Activated CD4-positive, alpha-beta memory T cell treated with anti-CD3 and anti-CD28 coated beads, Interleukin-2, amount 10 ng/mL, durations not matched to agents 7 days and 5 days (primary cell): ENCODE results near the gene CCDC88C. TPM values are rescaled to one million over a fixed set of nuclear protein-coding genes. Genes with fewer than 3 reads are reported as not detected.

Source experiments
- CTCF ChIA-PET: fragments of 350-600 bp; sonication (Branson Sonifier 250); formaldehyde crosslinking; loops from one replicate; lab custom pipeline; 2021; ENCODE audit warnings: antibody characterized with exemption, inconsistent platforms; lab: Charles Lee
- POLR2A ChIA-PET: fragments of 350-600 bp; sonication (Branson Sonifier 250); formaldehyde crosslinking; loops from one replicate; lab custom pipeline; 2021; ENCODE audit warnings: antibody characterized with exemption; lab: Charles Lee
- DNase-seq: peaks from one replicate; pipeline ENCODE4 v3.0.0-alpha.2; 2020
- H3K27ac Mint-ChIP-seq: one replicate; pipeline ENCODE4 v1.8.0; 2021; ENCODE audit warnings: mild to moderate bottlenecking, mixed read lengths
- H3K27me3 Mint-ChIP-seq: one replicate; pipeline ENCODE4 v1.8.0; 2021; ENCODE audit warnings: mixed read lengths
- H3K36me3 Mint-ChIP-seq: one replicate; pipeline ENCODE4 v1.8.0; 2021; ENCODE audit warnings: low read depth, mixed read lengths
- H3K4me1 Mint-ChIP-seq: one replicate; pipeline ENCODE4 v1.8.0; 2021; ENCODE audit warnings: mixed read lengths
- H3K4me3 Mint-ChIP-seq: one replicate; pipeline ENCODE4 v1.8.0; 2021; ENCODE audit warnings: mild to moderate bottlenecking, mixed read lengths
- H3K9me3 Mint-ChIP-seq: one replicate; pipeline ENCODE4 v1.8.0; 2021; ENCODE audit warnings: mixed read lengths
- total RNA-seq, 2 experiments: library from RNA; stranded (reverse); gene quantifications; one replicate each; pipeline ENCODE4 v1.2.3, GENCODE V29; 2021

CCDC88C gene
- total RNA-seq, 2 experiments from 2014 or later = 168 to 175 TPM

- Mint-ChIP-seq H3K27me3 (no peaks in the 10 kb centered on the region), H3K4me1 (peaks cover 50% of the 10 kb centered on the region), H3K9me3 (no peaks in the 10 kb centered on the region), H3K36me3 (peaks cover 95% of the 10 kb centered on the region), H3K4me3 (no peak overlapping the region), H3K27ac (peak overlapping the region; percentile 82)
- DNase-seq = peak; percentile 77
- POLR2A ChIA-PET = interaction anchor here (1.1 to 1.8 kb wide), 2 partner anchors 10 kb away, joined by 3 to 4 read pairs; no protein-coding TSS in a partner anchor
- CTCF ChIA-PET = no interaction called here
Observed at GRCh38 chr14:91303091-91303923, 114.3 kb downstream of the CCDC88C start.

DNA sequence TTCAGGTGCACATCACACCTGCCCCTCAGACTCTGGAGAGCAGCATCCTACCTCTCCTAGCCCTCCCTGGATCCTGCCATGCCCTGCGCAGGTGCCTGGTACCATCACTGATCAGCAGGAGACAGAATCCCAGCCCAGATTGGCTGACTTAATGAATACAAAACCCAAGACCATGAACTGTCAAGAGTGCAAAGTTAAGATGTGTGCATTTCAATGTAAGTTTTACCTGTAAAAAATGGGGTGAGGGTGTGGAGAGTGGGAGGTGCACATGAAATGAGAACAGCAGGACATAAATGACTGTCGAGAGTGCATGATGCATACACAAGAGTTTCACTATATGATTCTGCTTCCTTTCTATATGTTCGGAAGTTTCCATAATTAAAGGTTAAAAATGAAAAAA is 115.2 kb downstream of the CCDC88C start:
- H3K4me1 Mint-ChIP-seq = peaks cover 48% of the 10 kb centered on the region
- H3K4me3 Mint-ChIP-seq = no peak overlapping the region

GRCh38 chr14:91300957-91301356 is 116.7 kb downstream of the CCDC88C start:
- Mint-ChIP-seq H3K27ac (peak overlapping the region; percentile 16), H3K27me3 (no peaks in the 10 kb centered on the region), H3K9me3 (no peaks in the 10 kb centered on the region), H3K36me3 (peaks cover 95% of the 10 kb centered on the region), H3K4me1 (peaks cover 44% of the 10 kb centered on the region), H3K4me3 (no peak overlapping the region)
- no peak for DNase-seq
- ChIA-PET CTCF (no interaction called here), POLR2A (no interaction called here)

More for the DNA sequence above, 115.2 kb downstream of the CCDC88C start:
- DNase-seq = no peak
- ChIA-PET CTCF (no interaction called here), POLR2A (interaction anchor here (1.1 kb wide), 1 partner anchor 9 kb away, joined by 3 read pairs; no protein-coding TSS in a partner anchor)
- no peaks in the 10 kb centered on the region for H3K9me3 Mint-ChIP-seq
- peaks cover 95% of the 10 kb centered on the region for H3K36me3 Mint-ChIP-seq
- no peaks in the 10 kb centered on the region for H3K27me3 Mint-ChIP-seq
- H3K27ac Mint-ChIP-seq = peak overlapping the region; percentile 82

DNA sequence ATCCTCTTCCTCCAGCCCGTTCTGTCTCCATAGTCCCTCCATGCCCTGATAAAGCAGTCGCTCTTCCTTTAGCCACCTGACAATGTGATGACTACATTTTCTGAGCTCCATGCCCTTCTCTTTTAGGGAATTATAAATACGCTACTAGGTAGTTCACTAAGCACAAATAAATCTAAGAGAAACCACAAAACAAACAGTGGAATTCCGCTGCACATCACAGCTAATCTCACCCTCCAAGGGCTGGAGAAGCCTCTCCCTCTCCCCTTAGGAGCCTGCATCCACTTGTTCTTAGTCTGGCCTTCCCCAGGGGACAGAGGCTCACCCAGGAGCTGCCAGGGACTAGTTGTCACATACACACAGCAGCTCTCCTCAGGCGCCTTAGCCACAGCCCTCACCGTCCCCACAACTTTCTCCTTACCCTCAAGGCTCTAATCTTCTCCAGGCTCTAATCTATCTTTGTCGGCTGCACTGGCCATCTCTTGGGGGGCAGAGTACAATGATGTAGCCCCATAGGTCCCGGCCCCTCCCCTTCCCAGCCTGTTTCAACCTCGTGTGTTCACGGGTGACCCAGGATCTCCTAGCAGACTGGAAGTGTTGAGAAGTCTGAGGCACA is 117.2 kb downstream of the CCDC88C start:
- CTCF ChIA-PET = no interaction called here
- peaks cover 41% of the 10 kb centered on the region for H3K4me1 Mint-ChIP-seq

DNA sequence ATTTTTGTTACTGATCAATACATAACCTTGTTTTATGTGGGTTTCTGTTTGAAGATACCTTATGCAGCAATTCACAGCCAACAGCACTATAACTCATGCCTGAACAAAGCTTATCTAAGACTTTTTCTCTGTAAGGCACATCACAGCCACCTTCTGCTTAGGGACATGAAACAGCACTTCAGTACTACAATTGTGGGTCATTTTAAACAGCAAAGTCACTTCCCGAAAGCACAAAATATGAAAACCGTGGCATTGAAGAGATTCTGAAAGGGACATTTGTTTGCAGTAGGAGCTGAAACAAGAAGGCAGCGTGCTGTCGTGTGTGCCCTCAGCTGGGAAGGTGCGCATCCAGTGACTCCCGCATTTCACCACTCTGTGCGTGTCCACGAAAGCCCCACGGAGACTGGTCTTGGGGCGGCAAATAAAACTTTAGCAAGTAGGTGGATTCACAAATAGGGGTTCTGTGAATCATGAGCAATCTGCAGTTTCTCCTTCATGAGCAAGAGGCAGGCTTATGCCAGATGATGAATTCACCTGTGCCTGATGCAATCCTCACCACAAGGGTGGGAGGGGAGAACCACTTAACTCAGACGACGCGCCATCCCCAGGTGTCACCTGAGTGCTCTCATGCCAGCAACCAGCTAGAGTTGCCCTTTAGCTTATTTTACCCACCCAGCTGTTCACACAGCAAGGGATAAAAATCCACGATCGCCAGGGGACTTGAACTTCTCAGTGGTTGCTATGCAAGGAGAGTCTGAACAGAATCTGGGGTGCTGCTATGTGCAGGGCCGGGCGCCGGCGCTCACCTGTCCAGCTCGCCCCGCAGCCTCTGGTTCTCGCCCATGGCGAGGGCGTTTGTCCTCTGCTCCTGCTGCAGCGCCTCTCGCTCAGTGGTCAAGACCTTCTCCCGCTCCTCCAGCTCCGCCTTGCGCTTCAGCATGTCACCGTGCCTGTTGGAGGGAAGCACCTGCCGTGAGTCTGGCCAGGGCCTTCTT is 118.2 kb downstream of the CCDC88C start:
- no peaks in the 10 kb centered on the region for H3K9me3 Mint-ChIP-seq
- CTCF ChIA-PET = no interaction called here
- no peak overlapping the region for H3K27ac Mint-ChIP-seq
- DNase-seq = no peak
- H3K36me3 Mint-ChIP-seq = peaks cover 92% of the 10 kb centered on the region
- no peaks in the 10 kb centered on the region for H3K27me3 Mint-ChIP-seq
- H3K4me1 Mint-ChIP-seq = peaks cover 34% of the 10 kb centered on the region
- no peak overlapping the region for H3K4me3 Mint-ChIP-seq
- POLR2A ChIA-PET = interaction anchor here (0.6 to 1.2 kb wide), 2 partner anchors 38 to 56 kb away, joined by 3 read pairs; no protein-coding TSS in a partner anchor

More for the DNA sequence above, 117.2 kb downstream of the CCDC88C start:
- Mint-ChIP-seq H3K9me3 (no peaks in the 10 kb centered on the region), H3K36me3 (peaks cover 95% of the 10 kb centered on the region), H3K27me3 (no peaks in the 10 kb centered on the region), H3K4me3 (no peak overlapping the region), H3K27ac (peak overlapping the region; percentile 31)
- POLR2A ChIA-PET = interaction anchor here (1.2 kb wide), 1 partner anchor 57 kb away, joined by 3 read pairs; no protein-coding TSS in a partner anchor
- DNase-seq = no peak

GRCh38 chr14:91298576-91298975 is 119.0 kb downstream of the CCDC88C start:
- H3K27ac Mint-ChIP-seq = no peak overlapping the region
- no peak overlapping the region for H3K4me3 Mint-ChIP-seq
- no peaks in the 10 kb centered on the region for H3K27me3 Mint-ChIP-seq
- ChIA-PET CTCF (no interaction called here), POLR2A (interaction anchor here (0.6 kb wide), 1 partner anchor 37 kb away, joined by 3 read pairs; no protein-coding TSS in a partner anchor)
- no peaks in the 10 kb centered on the region for H3K9me3 Mint-ChIP-seq
- H3K36me3 Mint-ChIP-seq = peaks cover 93% of the 10 kb centered on the region
- no peak for DNase-seq
- H3K4me1 Mint-ChIP-seq = peaks cover 30% of the 10 kb centered on the region

DNA sequence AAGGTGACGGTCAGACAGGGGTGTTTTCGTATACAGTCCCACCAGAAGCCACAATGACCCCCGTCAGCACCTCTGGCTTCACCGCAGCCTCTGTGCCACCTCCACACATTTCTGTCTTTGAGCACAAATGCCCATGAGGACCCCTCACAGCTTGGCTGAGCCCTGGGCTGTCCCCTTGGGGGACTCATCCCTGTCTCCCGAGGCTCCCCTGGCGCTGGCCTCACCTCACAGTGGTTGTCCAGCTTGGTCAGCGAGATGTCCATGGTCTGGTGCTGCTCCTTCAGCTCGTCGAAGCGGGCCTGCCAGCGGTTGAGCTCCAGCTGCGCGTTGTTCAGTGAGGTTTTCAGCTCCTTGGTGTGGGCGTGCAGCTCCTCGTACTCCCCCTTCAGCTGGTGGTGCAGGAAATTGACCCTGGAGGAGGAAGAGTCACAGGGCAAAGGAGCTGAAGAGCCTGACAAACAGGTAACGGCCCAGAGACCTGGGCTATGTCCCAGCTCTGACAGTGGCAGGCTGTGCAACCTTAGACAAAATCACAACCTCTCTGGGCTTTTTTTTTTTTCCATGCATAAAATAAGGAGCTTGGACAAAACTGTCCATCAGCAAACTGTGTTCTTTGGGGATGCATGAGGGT is 120.4 kb downstream of the CCDC88C start:
- H3K27me3 Mint-ChIP-seq = no peaks in the 10 kb centered on the region
- no peak overlapping the region for H3K27ac Mint-ChIP-seq

DNA sequence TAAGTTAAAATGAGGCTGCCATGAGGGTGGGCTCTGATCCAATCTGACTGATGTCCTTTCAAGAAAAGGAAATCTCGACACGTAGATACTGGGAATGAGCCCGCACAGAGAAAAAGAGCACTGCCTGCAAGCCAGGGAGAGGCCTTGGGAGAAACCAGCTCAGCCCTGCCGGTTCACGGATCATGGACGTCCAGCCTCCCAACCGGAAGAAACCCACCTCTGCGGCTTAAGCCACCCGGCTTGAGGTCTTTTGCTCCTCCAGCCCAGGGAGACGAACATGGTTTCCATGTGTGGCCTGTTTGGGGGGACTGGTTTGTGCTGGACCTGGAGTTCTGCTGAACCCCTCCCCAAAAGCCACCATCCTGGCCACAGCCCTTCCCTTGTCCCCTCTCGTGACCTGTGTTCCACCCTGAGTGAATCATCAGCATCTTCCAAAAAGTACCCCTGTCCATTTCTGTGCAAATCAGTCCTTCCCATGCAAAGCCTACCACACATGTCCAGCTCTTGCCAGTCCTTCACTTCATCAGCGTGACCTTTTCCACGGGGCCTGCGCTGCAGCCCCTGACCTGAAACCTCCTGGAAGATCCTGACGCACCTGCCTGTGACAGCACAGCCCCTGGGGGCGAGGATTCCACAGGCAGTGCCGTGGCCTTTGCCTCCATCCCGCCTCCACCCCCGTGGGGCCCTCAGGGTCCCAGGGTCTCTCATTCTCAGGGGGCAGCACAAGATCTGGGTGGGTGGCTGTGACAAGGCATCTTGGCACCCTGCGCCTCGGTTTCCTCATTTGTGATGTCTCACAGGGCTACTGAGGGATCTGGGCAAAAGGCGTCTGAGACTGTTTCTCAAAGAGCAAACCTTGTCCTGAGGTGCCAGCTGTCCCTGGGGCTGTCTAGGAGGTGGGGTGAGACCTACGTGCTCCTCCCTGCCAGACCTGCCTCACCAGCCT is 121.5 kb downstream of the CCDC88C start:
- Mint-ChIP-seq H3K9me3 (no peaks in the 10 kb centered on the region), H3K4me3 (no peak overlapping the region), H3K27me3 (no peaks in the 10 kb centered on the region), H3K4me1 (peaks cover 17% of the 10 kb centered on the region), H3K27ac (no peak overlapping the region), H3K36me3 (peaks cover 92% of the 10 kb centered on the region)
- DNase-seq = no peak
- CTCF ChIA-PET = no interaction called here
- POLR2A ChIA-PET = interaction anchor here (1.4 kb wide), 1 partner anchor 14 kb away, joined by 7 read pairs; no protein-coding TSS in a partner anchor

More for the DNA sequence above, 120.4 kb downstream of the CCDC88C start:
- Mint-ChIP-seq H3K4me1 (peaks cover 26% of the 10 kb centered on the region), H3K36me3 (peaks cover 93% of the 10 kb centered on the region), H3K4me3 (no peak overlapping the region), H3K9me3 (no peaks in the 10 kb centered on the region)
- POLR2A ChIA-PET = interaction anchor here (0.7 to 1.4 kb wide), 8 partner anchors 9 to 118 kb away, joined by 3 to 7 read pairs (median 3); no protein-coding TSS in a partner anchor
- no peak for DNase-seq
- CTCF ChIA-PET = interaction anchor here (1.0 kb wide), 1 partner anchor 121 kb away, joined by 3 read pairs; the partner anchor contains the start of gene CCDC88C

DNA sequence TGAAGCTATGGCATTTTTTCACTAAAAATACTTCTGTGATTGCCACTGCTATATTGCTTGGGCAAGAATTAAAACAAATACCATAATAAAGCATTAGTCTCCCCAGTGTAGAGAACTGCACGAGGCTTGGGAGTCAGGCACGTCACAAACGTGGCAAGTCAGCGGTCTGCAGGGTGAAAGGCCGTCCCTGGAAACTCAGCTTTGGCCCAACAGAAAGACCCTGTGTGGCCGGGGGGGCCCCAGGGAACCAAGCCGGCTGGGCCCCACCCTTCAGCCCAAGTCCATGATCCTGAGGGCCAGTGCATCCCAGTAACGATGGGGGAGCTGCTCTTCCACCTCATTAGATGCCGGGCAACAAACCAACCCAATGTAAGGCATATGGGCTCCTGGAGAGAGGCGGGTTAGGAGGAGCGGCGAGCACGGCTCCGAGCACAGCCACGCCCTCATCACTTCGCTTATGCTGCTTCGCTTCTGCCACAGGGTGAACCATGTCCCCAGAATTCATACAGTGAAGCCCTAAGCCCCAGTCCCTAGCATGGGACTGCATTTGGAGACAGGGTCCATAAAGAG is 122.3 kb downstream of the CCDC88C start:
- Mint-ChIP-seq H3K4me1 (peaks cover 12% of the 10 kb centered on the region), H3K4me3 (no peak overlapping the region), H3K9me3 (no peaks in the 10 kb centered on the region), H3K27ac (no peak overlapping the region), H3K36me3 (peaks cover 91% of the 10 kb centered on the region), H3K27me3 (no peaks in the 10 kb centered on the region)
- ChIA-PET CTCF (no interaction called here), POLR2A (no interaction called here)
- DNase-seq = no peak

DNA sequence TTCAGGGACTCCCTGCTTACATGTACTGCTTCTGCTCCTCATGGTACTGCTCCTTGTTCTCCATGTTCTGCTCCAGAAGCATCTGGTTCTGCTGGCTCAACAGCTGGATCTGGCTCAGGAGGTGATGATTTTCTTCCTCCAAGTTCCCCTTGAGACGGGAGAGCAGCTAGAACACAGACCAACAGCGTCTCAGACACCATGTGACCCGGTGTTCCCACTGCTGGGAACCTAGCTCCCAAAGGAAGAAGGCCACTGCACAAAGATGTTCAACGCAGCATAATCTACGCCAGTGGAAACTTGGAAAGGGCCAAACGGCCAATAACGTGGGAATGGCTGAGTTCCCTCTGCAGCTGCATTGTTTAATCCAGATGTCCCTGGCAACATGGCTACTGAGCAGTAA is 123.5 kb downstream of the CCDC88C start:
- Mint-ChIP-seq H3K36me3 (peaks cover 92% of the 10 kb centered on the region), H3K27me3 (no peaks in the 10 kb centered on the region), H3K4me3 (no peak overlapping the region), H3K4me1 (peaks cover 12% of the 10 kb centered on the region), H3K9me3 (no peaks in the 10 kb centered on the region), H3K27ac (no peak overlapping the region)
- CTCF ChIA-PET = no interaction called here
- no peak for DNase-seq
- POLR2A ChIA-PET = interaction anchor here (0.9 kb wide), 1 partner anchor 50 kb away, joined by 3 read pairs; the partner anchor contains the start of gene GPR68

GRCh38 chr14:91293281-91293680 is 124.3 kb downstream of the CCDC88C start:
- Mint-ChIP-seq H3K4me1 (peaks cover 12% of the 10 kb centered on the region), H3K4me3 (no peak overlapping the region), H3K36me3 (peaks cover 90% of the 10 kb centered on the region), H3K27ac (peak overlapping the region; percentile 42), H3K9me3 (no peaks in the 10 kb centered on the region), H3K27me3 (no peaks in the 10 kb centered on the region)
- DNase-seq = no peak
- ChIA-PET CTCF (no interaction called here), POLR2A (interaction anchor here (1.1 to 1.2 kb wide), 3 partner anchors 10 to 49 kb away, joined by 3 read pairs; no protein-coding TSS in a partner anchor)
